ENCODE results near the gene CDC42BPG. TPM values are rescaled to one million over a fixed set of nuclear protein-coding genes. Genes with fewer than 3 reads are reported as not detected.
A peak's percentile ranks its signal among the peaks of the same experiment; 100 is the strongest.

The CDC42BPG gene
- total RNA-seq, 2 experiments from 2014 or later = 0.31 to 0.61 TPM

DNA sequence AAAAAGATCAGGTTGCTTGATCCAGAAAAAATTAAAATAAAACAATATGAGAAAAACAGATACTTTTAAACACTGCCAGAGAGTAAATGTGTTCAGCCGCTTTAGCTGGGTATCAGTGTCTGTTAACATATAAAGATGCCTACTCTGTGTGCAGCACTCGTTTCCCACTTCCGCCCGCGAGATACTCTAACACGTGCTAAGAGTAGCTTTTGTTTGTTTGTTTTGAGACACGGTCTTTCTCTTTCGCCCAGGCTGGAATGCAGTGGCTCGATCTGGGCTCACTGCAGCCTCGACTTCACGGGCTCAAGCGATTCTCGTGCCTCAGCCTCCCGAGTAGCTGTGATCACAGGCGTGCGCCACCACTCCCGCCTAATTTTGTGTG is 33.6 kb downstream of the CDC42BPG start:
- DNase-seq (peak; percentile 72), ATAC-seq (peak; percentile 48)
- TF ChIP-seq, protein P1, sequence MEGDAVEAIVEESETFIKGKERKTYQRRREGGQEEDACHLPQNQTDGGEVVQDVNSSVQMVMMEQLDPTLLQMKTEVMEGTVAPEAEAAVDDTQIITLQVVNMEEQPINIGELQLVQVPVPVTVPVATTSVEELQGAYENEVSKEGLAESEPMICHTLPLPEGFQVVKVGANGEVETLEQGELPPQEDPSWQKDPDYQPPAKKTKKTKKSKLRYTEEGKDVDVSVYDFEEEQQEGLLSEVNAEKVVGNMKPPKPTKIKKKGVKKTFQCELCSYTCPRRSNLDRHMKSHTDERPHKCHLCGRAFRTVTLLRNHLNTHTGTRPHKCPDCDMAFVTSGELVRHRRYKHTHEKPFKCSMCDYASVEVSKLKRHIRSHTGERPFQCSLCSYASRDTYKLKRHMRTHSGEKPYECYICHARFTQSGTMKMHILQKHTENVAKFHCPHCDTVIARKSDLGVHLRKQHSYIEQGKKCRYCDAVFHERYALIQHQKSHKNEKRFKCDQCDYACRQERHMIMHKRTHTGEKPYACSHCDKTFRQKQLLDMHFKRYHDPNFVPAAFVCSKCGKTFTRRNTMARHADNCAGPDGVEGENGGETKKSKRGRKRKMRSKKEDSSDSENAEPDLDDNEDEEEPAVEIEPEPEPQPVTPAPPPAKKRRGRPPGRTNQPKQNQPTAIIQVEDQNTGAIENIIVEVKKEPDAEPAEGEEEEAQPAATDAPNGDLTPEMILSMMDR (IDR thresholded peaks at IDR 0.05) = no peak
- peak overlapping the region; percentile 92 for H3K27ac Mint-ChIP-seq
- H3K4me3 Mint-ChIP-seq = peak overlapping the region; percentile 95
- H3K36me3 Mint-ChIP-seq (ENCODE audit: low read depth) = peaks cover 10% of the 10 kb centered on the region
- no peaks in the 10 kb centered on the region for H3K9me3 Mint-ChIP-seq
- ChIA-PET CTCF (interaction anchor here (0.8 to 1.5 kb wide), 7 partner anchors 33 to 122 kb away, joined by 3 to 6 read pairs (median 5); no protein-coding TSS in a partner anchor), POLR2A (interaction anchor here (0.8 to 1.9 kb wide), 6 partner anchors 8 to 688 kb away, joined by 3 to 8 read pairs (median 3); partner anchors contain the start of genes MALAT1, MAP4K2 and SF1)
- H3K27me3 Mint-ChIP-seq = no peaks in the 10 kb centered on the region
- H3K4me1 Mint-ChIP-seq (ENCODE audit: low read depth) = peaks cover 24% of the 10 kb centered on the region
- intact Hi-C loops (cut with micrococcal nuclease) = no loop called here

DNA sequence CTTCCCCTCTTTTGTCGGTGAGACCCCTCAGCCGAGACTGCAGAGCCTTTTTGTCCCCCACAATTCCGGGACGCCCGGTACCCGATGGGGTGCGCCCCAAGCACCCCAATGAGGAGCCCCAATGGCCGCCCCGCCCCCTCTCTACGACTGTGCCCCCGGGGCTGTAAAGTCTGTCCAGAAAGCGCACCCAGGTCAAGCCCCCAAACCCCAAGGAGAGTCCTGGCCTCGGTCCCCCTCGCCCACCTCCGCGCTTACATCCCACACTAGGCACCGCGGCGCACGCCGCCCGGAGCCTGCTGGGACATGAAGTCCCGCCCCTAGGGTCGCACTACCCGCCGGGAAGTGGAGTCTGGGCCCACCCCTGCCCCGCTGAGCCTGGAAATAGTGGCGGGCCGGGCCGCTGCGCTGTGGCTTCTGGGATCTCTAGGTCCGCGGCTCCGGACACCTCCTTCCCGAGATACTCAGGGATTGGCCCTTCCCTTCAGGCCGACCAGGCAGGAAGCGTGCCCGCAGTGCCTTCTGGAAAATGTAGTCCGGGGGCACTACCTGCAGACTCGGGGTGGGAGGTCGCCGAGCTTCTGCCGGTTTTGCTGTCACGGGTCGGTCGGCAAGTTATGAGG is 34.1 kb downstream of the CDC42BPG start, which contains the start of gene MEN1:
Gene MEN1, minus strand, starts transcription at position 281 of the 620 bp plus-strand sequence. CDS start 442 bp downstream, outside the sequence.
- peak within 1 kb of the TSS; percentile 95 for H3K4me3 Mint-ChIP-seq
- ATAC-seq (peak; percentile 95), DNase-seq (peak; percentile 93)
- POLR2A ChIA-PET = interaction anchor here (0.8 to 1.9 kb wide), 7 partner anchors 8 to 689 kb away, joined by 3 to 8 read pairs (median 3); partner anchors contain the start of genes ARL2, MALAT1, MAP4K2 and SF1
- no peaks in the 10 kb centered on the region for H3K27me3 Mint-ChIP-seq
- intact Hi-C loops (cut with micrococcal nuclease) = no loop called here
- TF ChIP-seq, protein P1 (IDR thresholded peaks at IDR 0.05) = no peak
- H3K27ac Mint-ChIP-seq = peak within 1 kb of the TSS; percentile 92
- peaks cover 24% of the 10 kb centered on the region for H3K4me1 Mint-ChIP-seq (ENCODE audit: low read depth)
- H3K9me3 Mint-ChIP-seq = no peaks in the 10 kb centered on the region
- CTCF ChIA-PET = interaction anchor here (0.5 to 1.5 kb wide), 8 partner anchors 34 to 1075 kb away, joined by 3 to 6 read pairs (median 4); no protein-coding TSS in a partner anchor
- H3K36me3 Mint-ChIP-seq (ENCODE audit: low read depth) = peaks cover 14% of the 10 kb centered on the region

DNA sequence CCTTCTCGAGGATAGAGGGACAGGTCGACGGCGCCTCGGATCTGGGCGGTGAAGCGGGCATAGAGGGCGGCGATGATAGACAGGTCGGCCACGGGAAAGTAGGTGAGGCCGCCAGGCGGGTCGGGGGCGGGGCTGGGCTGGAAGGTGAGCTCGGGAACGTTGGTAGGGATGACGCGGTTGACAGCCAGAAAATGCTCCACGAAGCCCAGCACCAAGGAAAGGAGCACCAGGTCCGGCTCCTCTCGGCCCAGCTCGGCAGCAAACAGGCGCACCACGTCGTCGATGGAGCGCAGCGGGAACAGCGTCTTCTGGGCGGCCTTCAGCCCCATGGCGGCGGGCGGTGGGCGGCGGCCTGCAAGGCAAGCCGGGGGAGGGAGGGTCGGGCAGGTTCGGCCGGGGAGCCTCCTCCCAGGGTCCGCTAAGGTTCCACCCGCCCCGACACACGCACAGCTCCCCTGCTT is 34.6 kb downstream of the CDC42BPG start:
- H3K36me3 Mint-ChIP-seq (ENCODE audit: low read depth) = peaks cover 14% of the 10 kb centered on the region

DNA sequence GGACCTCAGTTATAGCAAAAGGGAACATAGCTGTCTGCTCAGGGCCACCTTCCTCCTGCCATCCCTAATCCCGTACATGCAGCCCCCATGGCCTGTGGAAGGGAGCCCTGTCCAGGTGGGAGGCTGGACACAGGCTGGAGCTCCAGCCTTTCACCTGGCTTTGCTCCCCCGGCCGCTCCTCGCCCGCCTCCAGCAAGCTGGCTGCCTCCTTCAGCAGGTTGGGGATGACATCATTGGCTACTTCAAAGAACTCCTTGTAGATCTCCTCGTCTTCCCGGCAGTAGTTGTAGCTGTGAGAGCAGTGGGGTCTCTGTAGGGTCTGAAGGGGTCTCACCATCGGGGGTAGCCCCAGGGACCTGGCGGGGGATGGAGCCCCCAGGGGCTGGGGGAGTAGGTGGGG is 39.0 kb downstream of the CDC42BPG start:
- no peaks in the 10 kb centered on the region for H3K27me3 Mint-ChIP-seq
- peaks cover 43% of the 10 kb centered on the region for H3K4me1 Mint-ChIP-seq (ENCODE audit: low read depth)
- H3K36me3 Mint-ChIP-seq (ENCODE audit: low read depth) = peaks cover 14% of the 10 kb centered on the region
- ATAC-seq (no peak), DNase-seq (no peak)
- H3K9me3 Mint-ChIP-seq = no peaks in the 10 kb centered on the region
- intact Hi-C loops (cut with micrococcal nuclease) = no loop called here
- H3K27ac Mint-ChIP-seq = no peak overlapping the region
- no peak overlapping the region for H3K4me3 Mint-ChIP-seq
- CTCF ChIA-PET = no interaction called here
- POLR2A ChIA-PET = interaction anchor here (0.9 kb wide), 1 partner anchor 70 kb away, joined by 3 read pairs; no protein-coding TSS in a partner anchor
- TF ChIP-seq, protein P1 (IDR thresholded peaks at IDR 0.05) = no peak

More for the DNA sequence above, 34.6 kb downstream of the CDC42BPG start:
- ChIA-PET CTCF (interaction anchor here (0.7 to 1.5 kb wide), 3 partner anchors 34 to 121 kb away, joined by 3 to 5 read pairs (median 4); partner anchors contain the start of gene CDC42BPG), POLR2A (interaction anchor here (0.6 to 1.9 kb wide), 4 partner anchors 31 to 205 kb away, joined by 4 to 8 read pairs (median 4); partner anchors contain the start of genes ARL2 and SF1)
- H3K4me1 Mint-ChIP-seq (ENCODE audit: low read depth) = peaks cover 24% of the 10 kb centered on the region
- H3K9me3 Mint-ChIP-seq = no peaks in the 10 kb centered on the region
- DNase-seq (peak; percentile 45), ATAC-seq (peak; percentile 11)
- TF ChIP-seq, protein P1 (IDR thresholded peaks at IDR 0.05) = no peak
- no peaks in the 10 kb centered on the region for H3K27me3 Mint-ChIP-seq
- peak overlapping the region; percentile 92 for H3K27ac Mint-ChIP-seq
- intact Hi-C loops (cut with micrococcal nuclease) = no loop called here
- H3K4me3 Mint-ChIP-seq = peak overlapping the region; percentile 95
